ENCODE measurements around the gene SRGN. TPM values are rescaled to one million over a fixed set of nuclear protein-coding genes. Genes with fewer than 3 reads are reported as not detected.

The SRGN gene
- total RNA-seq, 1 experiment from 2014 or later, result 8.5 TPM

GRCh38 chr10:69125554-69125953, 37.7 kb downstream of the SRGN start:
- no TSS peak for BruUV-seq (replicated peaks)
- TF ChIP-seq SIN3A (IDR thresholded peaks at IDR 0.05; ENCODE audit: borderline replicate concordance, insufficient read depth, low read depth, low read length), result no peak
- no peak for TF ChIP-seq POLR2AphosphoS5 (IDR thresholded peaks at IDR 0.05; ENCODE audit: low read depth, low read length)
- no peak for TF ChIP-seq REST (IDR thresholded peaks at IDR 0.05; ENCODE audit: insufficient read depth in 1 of 2, low read depth in 2 of 2, low read length in 1 of 2)
- no peak for TF ChIP-seq CTCF (IDR thresholded peaks at IDR 0.05)
- no peak for TF ChIP-seq TCF7L2 (IDR thresholded peaks at IDR 0.05; ENCODE audit: low read depth, low read length)
- intact Hi-C loops (cut with micrococcal nuclease; ENCODE audit: unreplicated experiment), result no loop called here
- no peaks in the 10 kb centered on the region for H3K36me3 ChIP-seq (ENCODE audit: control insufficient read depth, insufficient read depth, low read length)
- in situ Hi-C loops (cut with HindIII; ENCODE audit: low pct_unique_long_range_greater_than_20kb, low sequenced_read_pairs), result no loop called here
- POLR2A ChIA-PET, result interaction anchor here (0.6 to 1.3 kb wide), 2 partner anchors 29 to 169 kb away, joined by 6 to 10 read pairs; no protein-coding TSS in a partner anchor
- H3K4me3 ChIP-seq (ENCODE audit: low read depth in 2 of 2, low read length in 2 of 2), result peak overlapping the region; percentile 81 to 83
- ATAC-seq, result no peak
- H3K9me3 ChIP-seq (ENCODE audit: control insufficient read depth, insufficient read depth, low read depth, low read length), result no peaks in the 10 kb centered on the region
- CTCF ChIA-PET, result no interaction called here
- peaks cover 16% of the 10 kb centered on the region for H3K4me1 ChIP-seq (ENCODE audit: control insufficient read depth, insufficient read depth, low read length)
- no peak for DNase-seq (ENCODE audit: low read depth, low spot score)
- no peaks in the 10 kb centered on the region for H3K27me3 ChIP-seq (ENCODE audit: control insufficient read depth, insufficient read depth, low read length)
- H3K27ac ChIP-seq (ENCODE audit: low read length), result peak overlapping the region; percentile 87; the same call in 1 of the 2 replicates

GRCh38 chr10:69130251-69130650, 42.3 kb downstream of the SRGN start:
- ChIA-PET CTCF (no interaction called here), POLR2A (interaction anchor here (0.6 kb wide), 2 partner anchors 9 to 187 kb away, joined by 4 read pairs; no protein-coding TSS in a partner anchor)
- peaks cover 8% of the 10 kb centered on the region for H3K4me1 ChIP-seq (ENCODE audit: control insufficient read depth, insufficient read depth, low read length)
- no peaks in the 10 kb centered on the region for H3K9me3 ChIP-seq (ENCODE audit: control insufficient read depth, insufficient read depth, low read depth, low read length)
- no peak overlapping the region for H3K4me3 ChIP-seq (ENCODE audit: low read depth in 2 of 2, low read length in 2 of 2)
- H3K27ac ChIP-seq (ENCODE audit: low read length), result no peak overlapping the region
- in situ Hi-C loops (cut with HindIII; ENCODE audit: low pct_unique_long_range_greater_than_20kb, low sequenced_read_pairs) (no loop called here), intact Hi-C loops (cut with micrococcal nuclease; ENCODE audit: unreplicated experiment) (no loop called here)
- ATAC-seq, result peak; percentile 57
- no peak for TF ChIP-seq CTCF (IDR thresholded peaks at IDR 0.05)
- H3K36me3 ChIP-seq (ENCODE audit: control insufficient read depth, insufficient read depth, low read length), result peaks cover 6% of the 10 kb centered on the region; the same call in 1 of the 2 replicates
- BruUV-seq (replicated peaks), result no TSS peak
- no peaks in the 10 kb centered on the region for H3K27me3 ChIP-seq (ENCODE audit: control insufficient read depth, insufficient read depth, low read length)
- DNase-seq (ENCODE audit: low read depth, low spot score), result no peak
